ENCODE results near the gene LILRB3. TPM values are rescaled to one million over a fixed set of nuclear protein-coding genes. Genes with fewer than 3 reads are reported as not detected.
"Not testable (repeated sequence)": the region's sequence is repeated elsewhere in the genome, so short reads cannot be mapped to it uniquely, and the experiment has no call there.

Gene LILRB3
- total and polyA plus RNA-seq, 2 of the 4 experiments (the other 2 are of a cell fraction): not detected

DNA sequence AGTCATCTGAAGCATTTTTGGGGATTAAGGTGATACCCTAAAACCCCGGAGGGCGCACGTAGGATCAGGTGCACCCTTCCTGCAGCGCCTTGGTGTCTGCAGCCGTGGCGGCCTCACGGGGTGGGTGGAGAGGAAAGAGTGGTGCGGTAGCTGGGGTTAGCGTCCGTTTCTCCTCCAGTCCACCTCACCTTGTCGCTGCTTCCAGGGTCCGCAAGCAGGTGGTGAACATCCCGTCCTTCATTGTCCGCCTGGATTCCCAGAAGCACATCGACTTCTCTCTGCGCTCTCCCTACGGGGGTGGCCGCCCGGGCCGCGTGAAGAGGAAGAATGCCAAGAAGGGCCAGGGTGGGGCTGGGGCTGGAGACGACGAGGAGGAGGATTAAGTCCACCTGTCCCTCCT is 15.6 kb downstream of the LILRB3 start:
- H3K23ac ChIP-seq (ENCODE audit: low read depth, low read length); H3K14ac ChIP-seq (replicated peaks; ENCODE audit: low read depth, low read length); H2BK15ac ChIP-seq (ENCODE audit: low read depth, low read length); H2AK9ac ChIP-seq (replicated peaks; ENCODE audit: low read depth, low read length, poor library complexity); H3K56ac ChIP-seq (ENCODE audit: extremely low read depth, insufficient read depth, low read length); ATAC-seq (ENCODE audit: low read depth); H2AK5ac ChIP-seq (ENCODE audit: low read depth, low read length); dilution Hi-C loops (cut with HindIII; ENCODE audit: low sequenced_read_pairs, unreplicated experiment); H3K4me3 ChIP-seq (ENCODE audit: insufficient read depth, low read depth, low read length); H4K5ac ChIP-seq (ENCODE audit: low read depth, low read length); H3K27me3 ChIP-seq (ENCODE audit: control insufficient read depth, insufficient read depth, low read length); H4K91ac ChIP-seq (ENCODE audit: insufficient read depth, low read depth, low read length); H2BK120ac ChIP-seq (ENCODE audit: low read depth, low read length); H2AFZ ChIP-seq (replicated peaks; ENCODE audit: low read length, poor library complexity); H3K9me3 ChIP-seq (ENCODE audit: control insufficient read depth, insufficient read depth, low read length); H3K4me2 ChIP-seq (ENCODE audit: low read depth, low read length); H3K4ac ChIP-seq (ENCODE audit: low read depth, low read length); H3K18ac ChIP-seq (ENCODE audit: low read depth, low read length); H3K9ac ChIP-seq (ENCODE audit: low read depth, low read length); CTCF ChIA-PET; BruUV-seq (replicated peaks); H2BK5ac ChIP-seq (ENCODE audit: low read depth, low read length, poor library complexity, severe bottlenecking); intact Hi-C loops (cut with micrococcal nuclease); H2BK20ac ChIP-seq (ENCODE audit: low read depth, low read length); H3K27ac ChIP-seq (ENCODE audit: insufficient read depth, low read length); H4K8ac ChIP-seq (ENCODE audit: low read depth in 2 of 2, low read length in 2 of 2); DNase-seq; POLR2A ChIA-PET (ENCODE audit: unreplicated experiment): not testable (repeated sequence)
- peaks cover 91% of the 10 kb centered on the region for H4K20me1 ChIP-seq (ENCODE audit: insufficient read depth, low read length)
- H3K4me1 ChIP-seq (ENCODE audit: control insufficient read depth, insufficient read depth, low read length): peaks cover 37% of the 10 kb centered on the region
- peaks cover 53% of the 10 kb centered on the region for H3K36me3 ChIP-seq (ENCODE audit: control insufficient read depth, insufficient read depth, low read length)
- H3K79me1 ChIP-seq (ENCODE audit: low read depth in 1 of 2, low read length in 2 of 2): peaks cover 11 to 80% of the 10 kb centered on the region in 2 experiments
- WGBS, 2 experiments (ENCODE audit: extremely low coverage in 2 of 2, insufficient read length in 1 of 2): 85% methylated on average over 6 of the region's 23 CpGs; no CpG with 5 or more reads in 1 of the 2 experiments
- H3K9me1 ChIP-seq (ENCODE audit: insufficient read depth, low read length): peaks cover 33% of the 10 kb centered on the region
- in situ Hi-C loops (cut with MboI; ENCODE audit: low sequenced_read_pairs): loop anchor here (10.0 kb wide), 1 partner anchor 248 kb away; no protein-coding TSS in a partner anchor
